NT2/D1 (cell line): ENCODE measurements around the gene CIAO2A.

Experiments used
- DNase-seq: peaks from one replicate; pipeline ENCODE4 v3.0.0-alpha.2; 2011; ENCODE audit warnings: low read depth, low spot score
- H3K27me3 ChIP-seq: 2 replicates; pipeline ENCODE4 v1.6.0; 2011; ENCODE audit warnings: mild to moderate bottlenecking; ENCODE audit not compliant: insufficient read length, insufficient read depth
- H3K36me3 ChIP-seq: 2 replicates; pipeline ENCODE4 v1.6.1; 2011; ENCODE audit warnings: mild to moderate bottlenecking, low read length, mixed read lengths; ENCODE audit not compliant: insufficient read depth, insufficient read length
- H3K4me1 ChIP-seq: 2 replicates; pipeline ENCODE4 v1.5.1; 2011; ENCODE audit not compliant: insufficient read depth, insufficient read length
- H3K4me3 ChIP-seq: 2 replicates; pipeline ENCODE4 v1.5.1; 2011; ENCODE audit warnings: low read depth; ENCODE audit not compliant: insufficient read length
- H3K9ac ChIP-seq: 2 replicates; pipeline ENCODE4 v1.6.0; 2011; ENCODE audit warnings: low read depth; ENCODE audit not compliant: insufficient read length
- H3K9me3 ChIP-seq: 2 replicates; pipeline ENCODE4 v1.5.1; 2011; ENCODE audit warnings: mild to moderate bottlenecking, low read length; ENCODE audit not compliant: insufficient read depth
- SUZ12 ChIP-seq: IDR thresholded peaks from 2 replicates; pipeline ENCODE4 v1.6.1; 2011; ENCODE audit not compliant: insufficient read length, insufficient read depth; ENCODE audit errors: extremely low read depth
- YY1 ChIP-seq: IDR thresholded peaks from 2 replicates; pipeline ENCODE4 v1.6.1; 2011; ENCODE audit not compliant: insufficient read length, insufficient read depth
- ZNF274 ChIP-seq: IDR thresholded peaks from 2 replicates; pipeline ENCODE4 v1.6.1; 2011; ENCODE audit warnings: mild to moderate bottlenecking, low read depth, low read length

Gene CIAO2A

GRCh38 chr15:64134345-64134829, 40.7 kb upstream of the CIAO2A start:
- Histone ChIP-seq H3K36me3 (peaks cover 85% of the 10 kb centered on the region), H3K27me3 (no peaks in the 10 kb centered on the region), H3K4me1 (no peaks in the 10 kb centered on the region), H3K4me3 (no peak overlapping the region), H3K9ac (no peak overlapping the region), H3K9me3 (no peaks in the 10 kb centered on the region)
- TF ChIP-seq ZNF274, result no peak
- TF ChIP-seq SUZ12, result no peak
- DNase-seq, result no peak

GRCh38 chr15:64133623-64134344, 40.1 kb upstream of the CIAO2A start:
- Histone ChIP-seq H3K27me3 (no peaks in the 10 kb centered on the region), H3K9me3 (no peaks in the 10 kb centered on the region), H3K36me3 (peaks cover 89% of the 10 kb centered on the region), H3K4me1 (no peaks in the 10 kb centered on the region), H3K9ac (no peak overlapping the region), H3K4me3 (no peak overlapping the region)
- no peak for TF ChIP-seq SUZ12
- no peak for TF ChIP-seq YY1
- TF ChIP-seq ZNF274, result no peak
- DNase-seq, result no peak

GRCh38 chr15:64132217-64132616, 38.6 kb upstream of the CIAO2A start:
- no peak for TF ChIP-seq YY1
- no peak for TF ChIP-seq ZNF274
- no peak for TF ChIP-seq SUZ12
- DNase-seq, result no peak
- Histone ChIP-seq H3K36me3 (peaks cover 88% of the 10 kb centered on the region), H3K9me3 (no peaks in the 10 kb centered on the region), H3K4me3 (no peak overlapping the region), H3K4me1 (no peaks in the 10 kb centered on the region), H3K9ac (no peak overlapping the region), H3K27me3 (no peaks in the 10 kb centered on the region)

- Histone ChIP-seq H3K36me3 (peaks cover 88% of the 10 kb centered on the region), H3K4me1 (no peaks in the 10 kb centered on the region), H3K9ac (no peak overlapping the region), H3K27me3 (no peaks in the 10 kb centered on the region), H3K4me3 (no peak overlapping the region), H3K9me3 (no peaks in the 10 kb centered on the region)
- DNase-seq, result no peak
- TF ChIP-seq ZNF274 (no peak), SUZ12 (no peak)
These were observed 37.9 kb upstream of the CIAO2A start for GRCh38 chr15:64131547-64131946.

- Histone ChIP-seq H3K9ac (no peak overlapping the region), H3K27me3 (no peaks in the 10 kb centered on the region), H3K4me1 (no peaks in the 10 kb centered on the region), H3K36me3 (peaks cover 86% of the 10 kb centered on the region), H3K4me3 (no peak overlapping the region), H3K9me3 (no peaks in the 10 kb centered on the region)
- TF ChIP-seq ZNF274 (no peak), YY1 (no peak), SUZ12 (no peak)
- DNase-seq, result no peak
These were observed 36.5 kb upstream of the CIAO2A start for GRCh38 chr15:64130159-64130558.

GRCh38 chr15:64127521-64128270, 34.1 kb upstream of the CIAO2A start:
- TF ChIP-seq ZNF274 (no peak), YY1 (no peak)
- Histone ChIP-seq H3K9me3 (no peaks in the 10 kb centered on the region), H3K4me3 (no peak overlapping the region), H3K4me1 (no peaks in the 10 kb centered on the region), H3K36me3 (peaks cover 85% of the 10 kb centered on the region), H3K9ac (no peak overlapping the region), H3K27me3 (no peaks in the 10 kb centered on the region)
- DNase-seq, result no peak

GRCh38 chr15:64125978-64126377, 32.3 kb upstream of the CIAO2A start:
- no peak for TF ChIP-seq SUZ12
- TF ChIP-seq ZNF274, result no peak
- no peak for TF ChIP-seq YY1
- H3K36me3 ChIP-seq, result peaks cover 82% of the 10 kb centered on the region

More at GRCh38 chr15:64125978-64126377, 32.3 kb upstream of the CIAO2A start:
- no peak for DNase-seq
- Histone ChIP-seq H3K4me1 (no peaks in the 10 kb centered on the region), H3K9ac (no peak overlapping the region), H3K27me3 (no peaks in the 10 kb centered on the region), H3K9me3 (no peaks in the 10 kb centered on the region), H3K4me3 (no peak overlapping the region)
